Keratinocyte (primary cell): Measurements from ENCODE around the gene DCTD. TPM values are rescaled to one million over a fixed set of nuclear protein-coding genes. Genes with fewer than 3 reads are reported as not detected.
A peak's percentile ranks its signal among the peaks of the same experiment; 100 is the strongest.

ENCODE experiments used
- DNase-seq: peaks from one replicate; pipeline ENCODE4 v3.0.0-alpha.2; 2011; ENCODE audit warnings: low read depth, missing footprints, low spot score
- FAIRE-seq: peaks from 2 replicates; lab custom pipeline; 2011; peaks lifted over from hg19 to GRCh38; lab: Jason Lieb, UNC
- H2AFZ ChIP-seq: 2 replicates; pipeline ENCODE4 v1.6.0; 2012; ENCODE audit warnings: low read length, control low read depth, inconsistent platforms; ENCODE audit not compliant: control insufficient read depth
- H3K27ac ChIP-seq: 2 replicates; pipeline ENCODE4 v1.5.1; 2011; ENCODE audit warnings: low read length; ENCODE audit not compliant: control insufficient read depth, insufficient read depth
- H3K27me3 ChIP-seq: 3 replicates; pipeline ENCODE4 v1.6.0; 2011; ENCODE audit warnings: low read length; ENCODE audit not compliant: control insufficient read depth, insufficient read depth; ENCODE audit errors: extremely low read depth
- H3K36me3 ChIP-seq, 2 experiments: 2 replicates in 1 of 2; 3 replicates in 1 of 2; pipeline ENCODE4 v1.5.1; 2011; ENCODE audit warnings: low read length in 2 of 2, mild to moderate bottlenecking in 1 of 2; ENCODE audit not compliant: control insufficient read depth in 2 of 2, insufficient read depth in 2 of 2; ENCODE audit errors: extremely low read depth in 1 of 2
- H3K4me1 ChIP-seq: 3 replicates; pipeline ENCODE4 v1.5.1; 2011; ENCODE audit warnings: low read length; ENCODE audit not compliant: control insufficient read depth, insufficient read depth; ENCODE audit errors: extremely low read depth
- H3K4me2 ChIP-seq: 3 replicates; pipeline ENCODE4 v1.6.0; 2011; ENCODE audit warnings: low read depth, low read length; ENCODE audit not compliant: control insufficient read depth, insufficient read depth; ENCODE audit errors: extremely low read depth
- H3K4me3 ChIP-seq, 3 experiments: fragments of 200-600 bp in 1 of 3; sonication (generic) in 1 of 3; 2 replicates in 2 of 3; 3 replicates in 1 of 3; pipeline ENCODE4 v1.5.1; 2011 to 2016; ENCODE audit warnings: low read length in 3 of 3, mild to moderate bottlenecking in 3 of 3, control low read depth in 2 of 3, inconsistent platforms in 1 of 3, low read depth in 1 of 3, mixed read lengths in 1 of 3, mixed run types in 1 of 3, moderate library complexity in 1 of 3; ENCODE audit not compliant: control insufficient read depth in 2 of 3, insufficient read depth in 2 of 3; ENCODE audit errors: extremely low read depth in 1 of 3
- H3K79me2 ChIP-seq: 2 replicates; pipeline ENCODE4 v1.6.0; 2012; ENCODE audit warnings: low read length; ENCODE audit not compliant: control insufficient read depth, insufficient read depth
- H3K9ac ChIP-seq: 3 replicates; pipeline ENCODE4 v1.6.0; 2011; ENCODE audit warnings: low read length; ENCODE audit not compliant: control insufficient read depth, insufficient read depth; ENCODE audit errors: extremely low read depth
- H3K9me1 ChIP-seq: 3 replicates; pipeline ENCODE4 v1.6.0; 2011; ENCODE audit warnings: low read length; ENCODE audit not compliant: control insufficient read depth, insufficient read depth; ENCODE audit errors: extremely low read depth
- H3K9me3 ChIP-seq: 2 replicates; pipeline ENCODE4 v1.5.1; 2012; ENCODE audit warnings: low read depth, low read length; ENCODE audit not compliant: control insufficient read depth
- H4K20me1 ChIP-seq: 3 replicates; pipeline ENCODE4 v1.6.0; 2011; ENCODE audit warnings: low read length; ENCODE audit not compliant: control insufficient read depth, insufficient read depth; ENCODE audit errors: extremely low read depth
- CTCF ChIP-seq, 3 experiments: IDR thresholded peaks in 1 of 3; conservative IDR thresholded peaks in 1 of 3; optimal IDR thresholded peaks in 1 of 3; 2 replicates in 2 of 3; 3 replicates in 1 of 3; pipeline versions ENCODE3 to v1.5.1; 2011; ENCODE audit warnings: low read length in 3 of 3, mild to moderate bottlenecking in 3 of 3, moderate library complexity in 2 of 3, control low read depth in 1 of 3, inconsistent platforms in 1 of 3; ENCODE audit not compliant: insufficient read depth in 2 of 3; ENCODE audit errors: extremely low read depth in 1 of 3
- EZH2 ChIP-seq: IDR thresholded peaks from one replicate; pipeline ENCODE4 v1.6.1; 2012; ENCODE audit warnings: inconsistent platforms, mild to moderate bottlenecking, low read length, moderate library complexity
- dilution Hi-C: fragments of 300-500 bp; cut with MboI; formaldehyde crosslinking; loops from one replicate; pipeline ENCODE4 v1.7.0; 2020; ENCODE audit warnings: low sequenced_read_pairs; ENCODE audit not compliant: extremely low pct_ligation_motif_present
- polyA plus RNA-seq, 5 experiments: library from polyadenylated mRNA; depleted of rRNA in 3 of 5; stranded (reverse) in 3 of 5; stranded (forward) in 1 of 5; unstranded in 1 of 5; fragments of >200 nt; gene quantifications; 1 replicate in 1 of 5; 2 replicates in 3 of 5; 3 replicates in 1 of 5; pipeline versions ENCODE4 v1.2.1 to v1.2.3, GENCODE V29; 2011 to 2012; ENCODE audit warnings: missing spikeins in 2 of 5, low read depth in 1 of 5, low replicate concordance in 1 of 5

The DCTD gene
- polyA plus RNA-seq, 1 donor (not counting 4 experiments of a cell fraction or from before 2014, with no cell fraction given), result 119 TPM

- Histone ChIP-seq H3K9me3 (no peaks in the 10 kb centered on the region), H3K79me2 (no peaks in the 10 kb centered on the region), H3K4me3 (no peak overlapping the region), H3K4me2 (peak overlapping the region; percentile 11), H3K9me1 (no peaks in the 10 kb centered on the region), H3K27me3 (no peaks in the 10 kb centered on the region), H3K4me1 (peaks cover 26% of the 10 kb centered on the region), H2AFZ (no peak overlapping the region), H3K9ac (no peak overlapping the region), H4K20me1 (no peaks in the 10 kb centered on the region), H3K36me3 (no peaks in the 10 kb centered on the region), H3K27ac (no peak overlapping the region)
- peak; percentile 76 for FAIRE-seq
- dilution Hi-C loops, result no loop called here
- peak; percentile 17 for DNase-seq
- no peak for TF ChIP-seq CTCF (optimal IDR thresholded peaks at IDR 0.05 in 1 of 3, IDR thresholded peaks at IDR 0.05 in 1 of 3, conservative IDR thresholded peaks at IDR 0.05 in 1 of 3; ENCODE audit: extremely low read depth in 1 of 3, insufficient read depth in 2 of 3, low read length in 3 of 3)
- no peak for TF ChIP-seq EZH2
Observed at GRCh38 chr4:182843808-182844325, 73.3 kb downstream of the DCTD start.

- no peak overlapping the region for H3K27ac ChIP-seq
- H3K4me2 ChIP-seq, result no peak overlapping the region
- H3K9ac ChIP-seq, result no peak overlapping the region
- H3K9me1 ChIP-seq, result no peaks in the 10 kb centered on the region
- dilution Hi-C loops, result no loop called here
- no peak overlapping the region for H3K4me3 ChIP-seq
- H3K27me3 ChIP-seq, result no peaks in the 10 kb centered on the region
- no peaks in the 10 kb centered on the region for H3K9me3 ChIP-seq
- FAIRE-seq (no peak), DNase-seq (no peak)
- peak overlapping the region; percentile 2 for H2AFZ ChIP-seq
- H4K20me1 ChIP-seq, result no peaks in the 10 kb centered on the region
- H3K79me2 ChIP-seq, result no peaks in the 10 kb centered on the region
- peaks cover 24% of the 10 kb centered on the region for H3K4me1 ChIP-seq
- no peak for TF ChIP-seq CTCF (optimal IDR thresholded peaks at IDR 0.05 in 1 of 3, IDR thresholded peaks at IDR 0.05 in 1 of 3, conservative IDR thresholded peaks at IDR 0.05 in 1 of 3; ENCODE audit: extremely low read depth in 1 of 3, insufficient read depth in 2 of 3, low read length in 3 of 3)
- TF ChIP-seq EZH2, result no peak
- H3K36me3 ChIP-seq, result no peaks in the 10 kb centered on the region
Observed at GRCh38 chr4:182842759-182843390, 74.3 kb downstream of the DCTD start.
